T-cell (primary cell): ENCODE results near the gene MSH5. TPM values are rescaled to one million over a fixed set of nuclear protein-coding genes. Genes with fewer than 3 reads are reported as not detected.
"Not testable (repeated sequence)": the region's sequence is repeated elsewhere in the genome, so short reads cannot be mapped to it uniquely, and the experiment has no call there.

Experiments
- ATAC-seq, 4 experiments: fragments of 200-7000 bp in 3 of 4; fragments of 150-1000 bp in 1 of 4; cut with Tn5 transposase; replicated peaks in 1 of 4; 1 replicate in 3 of 4; 2 replicates in 1 of 4; pipeline ENCODE4 v1.10.0; 2021; ENCODE audit warnings: moderate library complexity in 3 of 4, mild to moderate bottlenecking in 2 of 4, moderate number of reproducible peaks in 1 of 4
- CTCF ChIA-PET, 2 donors: fragments of 300-600 bp; sonication (Branson Sonifier 250); formaldehyde crosslinking; loops; one replicate each; lab custom pipeline; 2022; ENCODE audit warnings: antibody characterized with exemption in 2 of 2; lab: Charles Lee
- POLR2A ChIA-PET, 2 donors: fragments of 300-600 bp; sonication (Branson Sonifier 250); formaldehyde crosslinking; loops; one replicate each; lab custom pipeline; 2022; ENCODE audit warnings: antibody characterized with exemption in 2 of 2; lab: Charles Lee
- DNase-seq, 35 experiments: peaks; one replicate each; pipeline versions ENCODE4 v3.0.0 to v3.0.0-alpha.2; 2013 to 2023
- H3K27ac ChIP-seq: one replicate; pipeline ENCODE4 v1.5.1; 2013; ENCODE audit warnings: low read length
- H3K27me3 ChIP-seq, 2 experiments: replicated peaks in 1 of 2; 1 replicate in 1 of 2; 2 replicates in 1 of 2; pipeline versions ENCODE4 v1.6.1 to v1.7.0; 2013; ENCODE audit warnings: low read length in 1 of 2, mixed read lengths in 1 of 2; ENCODE audit not compliant: control insufficient read depth in 2 of 2, insufficient read depth in 2 of 2; ENCODE audit errors: extremely low read depth in 1 of 2
- H3K36me3 ChIP-seq, 2 donors: 1 replicate in 1 of 2; 2 replicates in 1 of 2; pipeline versions ENCODE4 v1.6.1 to v1.7.0; 2013; ENCODE audit warnings: low read length in 1 of 2; ENCODE audit not compliant: control insufficient read depth in 2 of 2, insufficient read depth in 1 of 2; ENCODE audit errors: extremely low read depth in 1 of 2
- H3K4me1 ChIP-seq, 2 experiments: 1 replicate in 1 of 2; 2 replicates in 1 of 2; pipeline versions ENCODE4 v1.6.1 to v1.7.0; 2013; ENCODE audit warnings: low read length in 2 of 2, mixed read lengths in 1 of 2; ENCODE audit not compliant: insufficient read depth in 2 of 2, control insufficient read depth in 1 of 2; ENCODE audit errors: extremely low read depth in 1 of 2
- H3K4me3 ChIP-seq, 2 donors: 1 replicate in 1 of 2; 2 replicates in 1 of 2; pipeline versions ENCODE4 v1.5.1 to v1.7.0; 2013; ENCODE audit warnings: mild to moderate bottlenecking in 2 of 2, low read length in 1 of 2, moderate library complexity in 1 of 2; ENCODE audit not compliant: control insufficient read depth in 1 of 2; ENCODE audit errors: extremely low read depth in 1 of 2
- H3K9me3 ChIP-seq: 2 replicates; pipeline ENCODE4 v1.7.0; 2013
- H3K27ac Mint-ChIP-seq, 2 donors: one replicate each; pipeline ENCODE4 v1.8.0; 2020 to 2021; ENCODE audit warnings: mild to moderate bottlenecking in 2 of 2, mixed read lengths in 2 of 2
- H3K27me3 Mint-ChIP-seq, 2 donors: one replicate each; pipeline ENCODE4 v1.8.0; 2021 to 2022; ENCODE audit warnings: mixed read lengths in 2 of 2
- H3K36me3 Mint-ChIP-seq: one replicate; pipeline ENCODE4 v1.8.0; 2021; ENCODE audit warnings: mixed read lengths
- H3K4me1 Mint-ChIP-seq, 3 donors: one replicate each; pipeline ENCODE4 v1.8.0; 2020 to 2022; ENCODE audit warnings: mixed read lengths in 3 of 3, mild to moderate bottlenecking in 1 of 3
- H3K4me3 Mint-ChIP-seq, 3 donors: one replicate each; pipeline ENCODE4 v1.8.0; 2020 to 2022; ENCODE audit warnings: mild to moderate bottlenecking in 3 of 3, mixed read lengths in 3 of 3, moderate library complexity in 3 of 3
- H3K9me3 Mint-ChIP-seq, 3 donors: one replicate each; pipeline ENCODE4 v1.8.0; 2020 to 2022; ENCODE audit warnings: mixed read lengths in 3 of 3
- WGBS: methylation state at CpG from one replicate; pipeline ENCODE4 v1.1.5; 2013; ENCODE audit warnings: missing lambda C conversion rate; ENCODE audit not compliant: insufficient coverage; 5-methylcytosine and 5-hydroxymethylcytosine counted together
- total RNA-seq, 35 experiments: library from RNA in 6 of 35; stranded (reverse) in 6 of 35; fragments of 120-200 nt in 1 of 35; gene quantifications; one replicate each; pipeline versions ENCODE4 v1.2.1 to v1.2.4 and lab custom pipeline; 2013 to 2026

MSH5 gene
- total RNA-seq, 5 donors from 2014 or later (not counting 1 experiment from before 2014, with no cell fraction given) = 13.7 to 22.4 (median 14.4) TPM

- Mint-ChIP-seq H3K27ac (peak overlapping the region; percentile 12 to 80), H3K27me3 (no peaks in the 10 kb centered on the region), H3K9me3 (no peaks in the 10 kb centered on the region), H3K36me3 (peaks cover 15% of the 10 kb centered on the region), H3K4me1 (peaks cover 26 to 37% (median 29%) of the 10 kb centered on the region in 3 donors), H3K4me3 (no peak overlapping the region)
- Histone ChIP-seq H3K4me1 (peaks cover 8 to 30% of the 10 kb centered on the region in 2 experiments), H3K27ac (no peak overlapping the region), H3K4me3 (no peak overlapping the region), H3K36me3 (peaks cover 9 to 15% of the 10 kb centered on the region in 2 donors), H3K27me3 (no peaks in the 10 kb centered on the region), H3K9me3 (no peaks in the 10 kb centered on the region)
- DNase-seq (peak in 6 of 35 experiments; percentile 18 to 54 (median 30)), ATAC-seq (no peak)
- ChIA-PET POLR2A (no interaction called here), CTCF (interaction anchor here (0.5 to 1.4 kb wide), 5 partner anchors 18 to 135 kb away, joined by 3 to 7 read pairs (median 5); no protein-coding TSS in a partner anchor)
- WGBS = 46% methylated on average over 2 of the region's 12 CpGs
Measured at GRCh38 chr6:31791324-31792089, 51.7 kb downstream of the MSH5 start.

GRCh38 chr6:31792090-31792374 is 52.2 kb downstream of the MSH5 start:
- Mint-ChIP-seq H3K9me3 (no peaks in the 10 kb centered on the region), H3K27me3 (no peaks in the 10 kb centered on the region), H3K27ac (peak overlapping the region in 1 of 2 donors; percentile 24), H3K4me3 (no peak overlapping the region), H3K36me3 (peaks cover 15% of the 10 kb centered on the region), H3K4me1 (peaks cover 31 to 42% (median 33%) of the 10 kb centered on the region in 3 donors)
- POLR2A ChIA-PET = no interaction called here
- H3K36me3 ChIP-seq = peaks cover 9 to 15% of the 10 kb centered on the region in 2 donors
- H3K4me1 ChIP-seq = peaks cover 10 to 34% of the 10 kb centered on the region in 2 experiments
- H3K9me3 ChIP-seq = no peaks in the 10 kb centered on the region
- no peaks in the 10 kb centered on the region for H3K27me3 ChIP-seq
- WGBS = no CpG with 5 or more reads among the region's 3 CpGs
- no peak for DNase-seq
- CTCF ChIA-PET = interaction anchor here (0.5 to 0.7 kb wide), 2 partner anchors 22 to 135 kb away, joined by 3 to 6 read pairs; no protein-coding TSS in a partner anchor
- no peak for ATAC-seq
- no peak overlapping the region for H3K4me3 ChIP-seq
- no peak overlapping the region for H3K27ac ChIP-seq

- WGBS = 77% methylated on average over 4 of the region's 12 CpGs
- H3K4me3 ChIP-seq = no peak overlapping the region
- H3K27me3 Mint-ChIP-seq = no peaks in the 10 kb centered on the region
- H3K4me1 ChIP-seq = peaks cover 17 to 41% of the 10 kb centered on the region in 2 experiments
- H3K27ac Mint-ChIP-seq = peak overlapping the region; percentile 19 to 24
- H3K36me3 Mint-ChIP-seq = peaks cover 15% of the 10 kb centered on the region
- H3K27me3 ChIP-seq = no peaks in the 10 kb centered on the region
- H3K27ac ChIP-seq = peak overlapping the region; percentile 18
- no peak for ATAC-seq
- H3K36me3 ChIP-seq = peaks cover 9 to 15% of the 10 kb centered on the region in 2 donors
- DNase-seq = no peak
- POLR2A ChIA-PET = no interaction called here
- CTCF ChIA-PET = no interaction called here
- peaks cover 38 to 49% (median 41%) of the 10 kb centered on the region in 3 donors for H3K4me1 Mint-ChIP-seq
- peak overlapping the region in 1 of 3 donors; percentile 95 for H3K4me3 Mint-ChIP-seq
- no peaks in the 10 kb centered on the region for H3K9me3 Mint-ChIP-seq
- no peaks in the 10 kb centered on the region for H3K9me3 ChIP-seq
Measured at GRCh38 chr6:31792761-31793171, 53.0 kb downstream of the MSH5 start.

- H3K9me3 Mint-ChIP-seq, H3K9me3 ChIP-seq, H3K27me3 ChIP-seq, H3K27me3 Mint-ChIP-seq, DNase-seq, POLR2A ChIA-PET, ATAC-seq, H3K4me3 ChIP-seq: not testable (repeated sequence)
- Mint-ChIP-seq H3K4me3 (peak overlapping the region; percentile 78 to 96 (median 95)), H3K4me1 (peaks cover 45 to 57% (median 46%) of the 10 kb centered on the region in 3 donors), H3K27ac (peak overlapping the region; percentile 84 to 96), H3K36me3 (peaks cover 15% of the 10 kb centered on the region)
- peaks cover 23 to 49% of the 10 kb centered on the region in 2 experiments for H3K4me1 ChIP-seq
- CTCF ChIA-PET = interaction anchor here in 1 of 2 donors (0.7 kb wide), 1 partner anchor 51 kb away, joined by 8 read pairs; no protein-coding TSS in a partner anchor
- WGBS = 100% methylated on average over 4 of the region's 6 CpGs
- H3K27ac ChIP-seq = peak overlapping the region; percentile 79
- H3K36me3 ChIP-seq = peaks cover 9 to 15% of the 10 kb centered on the region in 2 donors
Measured at GRCh38 chr6:31793927-31794245, 54.1 kb downstream of the MSH5 start.

- Mint-ChIP-seq H3K27ac (peak overlapping the region; percentile 84 to 96), H3K4me1 (peaks cover 46 to 54% (median 46%) of the 10 kb centered on the region in 3 donors), H3K9me3 (no peaks in the 10 kb centered on the region), H3K27me3 (no peaks in the 10 kb centered on the region), H3K36me3 (peaks cover 10% of the 10 kb centered on the region), H3K4me3 (peak overlapping the region; percentile 78 to 96 (median 95))
- WGBS = 19% methylated on average over 7 of the region's 7 CpGs
- peak in 2 of 35 experiments; percentile 13 to 46 for DNase-seq
- POLR2A ChIA-PET = interaction anchor here in 1 of 2 donors (0.6 kb wide), 1 partner anchor 32 kb away, joined by 4 read pairs; no protein-coding TSS in a partner anchor
- Histone ChIP-seq H3K27me3 (no peaks in the 10 kb centered on the region), H3K27ac (peak overlapping the region; percentile 79), H3K36me3 (peaks cover 9 to 15% of the 10 kb centered on the region in 2 donors), H3K9me3 (no peaks in the 10 kb centered on the region), H3K4me3 (peak overlapping the region; percentile 82 to 94), H3K4me1 (peaks cover 23 to 49% of the 10 kb centered on the region in 2 experiments)
- CTCF ChIA-PET = no interaction called here
- ATAC-seq = no peak
Measured at GRCh38 chr6:31794294-31794865, 54.6 kb downstream of the MSH5 start.

GRCh38 chr6:31794866-31795615 is 55.2 kb downstream of the MSH5 start:
- peak in 2 of 4 experiments; percentile 6 to 10 for ATAC-seq
- Mint-ChIP-seq H3K27me3 (no peaks in the 10 kb centered on the region), H3K36me3 (peaks cover 8% of the 10 kb centered on the region), H3K4me3 (peak overlapping the region; percentile 95 to 97 (median 96)), H3K9me3 (no peaks in the 10 kb centered on the region), H3K27ac (peak overlapping the region; percentile 98 to 99), H3K4me1 (peaks cover 46 to 51% (median 46%) of the 10 kb centered on the region in 3 donors)
- DNase-seq = peak in 1 of 35 experiments; percentile 32
- no peaks in the 10 kb centered on the region for H3K9me3 ChIP-seq
- ChIA-PET POLR2A (interaction anchor here in 1 of 2 donors (0.6 kb wide), 1 partner anchor 31 kb away, joined by 4 read pairs; no protein-coding TSS in a partner anchor), CTCF (interaction anchor here in 1 of 2 donors (1.0 kb wide), 2 partner anchors 22 to 56 kb away, joined by 3 to 4 read pairs; no protein-coding TSS in a partner anchor)
- 2% methylated on average over 34 of the region's 44 CpGs for WGBS
- peaks cover 23 to 49% of the 10 kb centered on the region in 2 experiments for H3K4me1 ChIP-seq
- peaks cover 9 to 15% of the 10 kb centered on the region in 2 donors for H3K36me3 ChIP-seq
- H3K27me3 ChIP-seq = no peaks in the 10 kb centered on the region
- peak overlapping the region; percentile 82 to 94 for H3K4me3 ChIP-seq
- H3K27ac ChIP-seq = peak overlapping the region; percentile 79
